Measurements from ENCODE around the gene DNAJC1.

DNAJC1 gene

GRCh38 chr10:21754410-21755011 is 249.0 kb downstream of the DNAJC1 start:
- DNase-seq: no peak

GRCh38 chr10:21753497-21754270 is 249.8 kb downstream of the DNAJC1 start:
- no peak for DNase-seq

GRCh38 chr10:21751341-21752310 is 251.9 kb downstream of the DNAJC1 start:
- no peak for DNase-seq

- no peak for DNase-seq
These were observed 253.1 kb downstream of the DNAJC1 start for GRCh38 chr10:21750424-21750823.

- DNase-seq: no peak
These were observed 253.7 kb downstream of the DNAJC1 start for GRCh38 chr10:21749788-21750187.

- DNase-seq: no peak
These were observed 255.7 kb downstream of the DNAJC1 start for GRCh38 chr10:21747809-21748208.

GRCh38 chr10:21746118-21746517 is 257.4 kb downstream of the DNAJC1 start:
- DNase-seq: no peak

GRCh38 chr10:21744223-21744622 is 259.3 kb downstream of the DNAJC1 start:
- DNase-seq: no peak

- DNase-seq: no peak
These were observed 260.7 kb downstream of the DNAJC1 start for GRCh38 chr10:21742740-21743412.

GRCh38 chr10:21740989-21741388 is 262.5 kb downstream of the DNAJC1 start:
- no peak for DNase-seq

GRCh38 chr10:21737106-21737505 is 266.4 kb downstream of the DNAJC1 start:
- DNase-seq: no peak

GRCh38 chr10:21733710-21734109 is 269.8 kb downstream of the DNAJC1 start:
- no peak for DNase-seq

- no peak for DNase-seq
These were observed 271.3 kb downstream of the DNAJC1 start for GRCh38 chr10:21732067-21732772.

- no peak for DNase-seq
These were observed 274.9 kb downstream of the DNAJC1 start for GRCh38 chr10:21728618-21729017.

- no peak for DNase-seq
These were observed 275.9 kb downstream of the DNAJC1 start for GRCh38 chr10:21727452-21728168.

GRCh38 chr10:21726601-21727225 is 276.8 kb downstream of the DNAJC1 start:
- DNase-seq: no peak

- no peak for DNase-seq
These were observed 278.7 kb downstream of the DNAJC1 start for GRCh38 chr10:21724687-21725367.

- no peak for DNase-seq
These were observed 279.4 kb downstream of the DNAJC1 start for GRCh38 chr10:21724020-21724589.

GRCh38 chr10:21722209-21722608 is 281.3 kb downstream of the DNAJC1 start:
- DNase-seq: no peak

Data from activated T-cell treated with anti-CD3 and anti-CD28 coated beads, Interleukin-2, amount 50 U/mL, for 1 hour (primary cell).